ENCODE data around the gene LIPJ. TPM values are rescaled to one million over a fixed set of nuclear protein-coding genes. Genes with fewer than 3 reads are reported as not detected.

The LIPJ gene
- total and polyA plus RNA-seq, 10 of the 15 experiments (the other 5 are each of a cell fraction or from before 2014, with no cell fraction given): 0.03 to 0.23 (median 0.08) TPM; not detected in 5

DNA sequence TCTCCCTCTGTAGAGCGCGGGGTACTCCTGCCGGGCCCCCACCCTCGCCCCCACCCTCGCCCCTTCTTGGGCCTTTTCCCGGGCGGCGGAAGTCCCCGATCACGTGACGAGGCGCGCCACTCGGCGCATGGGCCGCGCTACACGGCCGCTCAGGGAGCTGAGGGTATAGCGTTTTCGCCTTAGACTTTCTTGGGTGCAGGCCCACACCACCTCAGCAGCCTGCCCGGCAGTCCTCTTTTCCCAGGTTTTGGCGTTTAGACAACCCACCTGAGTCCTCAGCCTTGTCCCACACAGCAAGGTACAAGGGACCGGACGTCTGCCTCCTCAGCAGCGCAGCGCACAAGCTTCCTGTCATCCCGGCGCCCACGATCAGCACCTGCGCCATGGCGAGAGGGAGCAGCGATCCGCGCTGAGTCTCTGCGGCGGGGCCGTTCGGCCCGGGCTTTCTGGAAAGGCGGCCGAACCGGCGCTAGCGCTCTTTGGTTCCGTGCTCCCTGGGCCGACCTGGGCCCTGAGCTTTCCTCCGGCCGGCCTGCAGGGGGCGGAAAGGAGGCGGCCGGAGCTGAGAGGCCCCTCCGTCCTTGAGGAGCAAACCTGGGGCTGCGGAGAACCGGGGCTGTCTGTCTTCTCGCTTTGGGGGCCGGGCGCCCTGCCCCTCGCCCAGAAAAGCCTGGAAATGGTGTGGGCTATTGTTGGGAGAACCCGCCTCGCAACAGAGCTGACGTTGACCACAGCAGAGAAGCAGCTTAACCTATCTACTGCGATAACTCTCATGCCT, 3.6 kb upstream of the LIPJ start, which contains the start of gene RNLS (continued):
- TF ChIP-seq SIX5 (IDR thresholded peaks at IDR 0.05; ENCODE audit: low read depth, low read length, severe bottlenecking): no peak
- no peak for TF ChIP-seq RFX5 (IDR thresholded peaks at IDR 0.05; ENCODE audit: low read depth, low read length)
- TF ChIP-seq BACH1 (IDR thresholded peaks at IDR 0.05; ENCODE audit: borderline replicate concordance): no peak
- no peak for TF ChIP-seq HCFC1 (IDR thresholded peaks at IDR 0.05; ENCODE audit: low read length)
- TF ChIP-seq STAT3 (IDR thresholded peaks at IDR 0.05; ENCODE audit: low read depth, low read length): no peak
- no peak for TF ChIP-seq TCF7 (IDR thresholded peaks at IDR 0.05; ENCODE audit: borderline replicate concordance)
- TF ChIP-seq, protein P1, sequence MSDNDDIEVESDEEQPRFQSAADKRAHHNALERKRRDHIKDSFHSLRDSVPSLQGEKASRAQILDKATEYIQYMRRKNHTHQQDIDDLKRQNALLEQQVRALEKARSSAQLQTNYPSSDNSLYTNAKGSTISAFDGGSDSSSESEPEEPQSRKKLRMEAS (IDR thresholded peaks at IDR 0.05; ENCODE audit: low read depth, low read length): peak; percentile 75; the same call in 1 of the 2 replicates
- TF ChIP-seq, protein P2, sequence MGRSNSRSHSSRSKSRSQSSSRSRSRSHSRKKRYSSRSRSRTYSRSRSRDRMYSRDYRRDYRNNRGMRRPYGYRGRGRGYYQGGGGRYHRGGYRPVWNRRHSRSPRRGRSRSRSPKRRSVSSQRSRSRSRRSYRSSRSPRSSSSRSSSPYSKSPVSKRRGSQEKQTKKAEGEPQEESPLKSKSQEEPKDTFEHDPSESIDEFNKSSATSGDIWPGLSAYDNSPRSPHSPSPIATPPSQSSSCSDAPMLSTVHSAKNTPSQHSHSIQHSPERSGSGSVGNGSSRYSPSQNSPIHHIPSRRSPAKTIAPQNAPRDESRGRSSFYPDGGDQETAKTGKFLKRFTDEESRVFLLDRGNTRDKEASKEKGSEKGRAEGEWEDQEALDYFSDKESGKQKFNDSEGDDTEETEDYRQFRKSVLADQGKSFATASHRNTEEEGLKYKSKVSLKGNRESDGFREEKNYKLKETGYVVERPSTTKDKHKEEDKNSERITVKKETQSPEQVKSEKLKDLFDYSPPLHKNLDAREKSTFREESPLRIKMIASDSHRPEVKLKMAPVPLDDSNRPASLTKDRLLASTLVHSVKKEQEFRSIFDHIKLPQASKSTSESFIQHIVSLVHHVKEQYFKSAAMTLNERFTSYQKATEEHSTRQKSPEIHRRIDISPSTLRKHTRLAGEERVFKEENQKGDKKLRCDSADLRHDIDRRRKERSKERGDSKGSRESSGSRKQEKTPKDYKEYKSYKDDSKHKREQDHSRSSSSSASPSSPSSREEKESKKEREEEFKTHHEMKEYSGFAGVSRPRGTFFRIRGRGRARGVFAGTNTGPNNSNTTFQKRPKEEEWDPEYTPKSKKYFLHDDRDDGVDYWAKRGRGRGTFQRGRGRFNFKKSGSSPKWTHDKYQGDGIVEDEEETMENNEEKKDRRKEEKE (IDR thresholded peaks at IDR 0.05): no peak
- TF ChIP-seq, protein P3, sequence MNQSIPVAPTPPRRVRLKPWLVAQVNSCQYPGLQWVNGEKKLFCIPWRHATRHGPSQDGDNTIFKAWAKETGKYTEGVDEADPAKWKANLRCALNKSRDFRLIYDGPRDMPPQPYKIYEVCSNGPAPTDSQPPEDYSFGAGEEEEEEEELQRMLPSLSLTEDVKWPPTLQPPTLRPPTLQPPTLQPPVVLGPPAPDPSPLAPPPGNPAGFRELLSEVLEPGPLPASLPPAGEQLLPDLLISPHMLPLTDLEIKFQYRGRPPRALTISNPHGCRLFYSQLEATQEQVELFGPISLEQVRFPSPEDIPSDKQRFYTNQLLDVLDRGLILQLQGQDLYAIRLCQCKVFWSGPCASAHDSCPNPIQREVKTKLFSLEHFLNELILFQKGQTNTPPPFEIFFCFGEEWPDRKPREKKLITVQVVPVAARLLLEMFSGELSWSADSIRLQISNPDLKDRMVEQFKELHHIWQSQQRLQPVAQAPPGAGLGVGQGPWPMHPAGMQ (IDR thresholded peaks at IDR 0.05; ENCODE audit: borderline replicate concordance): no peak
- TF ChIP-seq SREBF2 (IDR thresholded peaks at IDR 0.05; ENCODE audit: low read length): no peak
- no peak for TF ChIP-seq ETV6 (conservative IDR thresholded peaks at IDR 0.05 in 1 of 2, IDR thresholded peaks at IDR 0.05 in 1 of 2; ENCODE audit: borderline replicate concordance in 1 of 2, low read depth in 1 of 2)
- TF ChIP-seq CREM (IDR thresholded peaks at IDR 0.05; ENCODE audit: low read depth): peak; percentile 19; the same call in 1 of the 2 replicates
- TF ChIP-seq, protein P4, sequence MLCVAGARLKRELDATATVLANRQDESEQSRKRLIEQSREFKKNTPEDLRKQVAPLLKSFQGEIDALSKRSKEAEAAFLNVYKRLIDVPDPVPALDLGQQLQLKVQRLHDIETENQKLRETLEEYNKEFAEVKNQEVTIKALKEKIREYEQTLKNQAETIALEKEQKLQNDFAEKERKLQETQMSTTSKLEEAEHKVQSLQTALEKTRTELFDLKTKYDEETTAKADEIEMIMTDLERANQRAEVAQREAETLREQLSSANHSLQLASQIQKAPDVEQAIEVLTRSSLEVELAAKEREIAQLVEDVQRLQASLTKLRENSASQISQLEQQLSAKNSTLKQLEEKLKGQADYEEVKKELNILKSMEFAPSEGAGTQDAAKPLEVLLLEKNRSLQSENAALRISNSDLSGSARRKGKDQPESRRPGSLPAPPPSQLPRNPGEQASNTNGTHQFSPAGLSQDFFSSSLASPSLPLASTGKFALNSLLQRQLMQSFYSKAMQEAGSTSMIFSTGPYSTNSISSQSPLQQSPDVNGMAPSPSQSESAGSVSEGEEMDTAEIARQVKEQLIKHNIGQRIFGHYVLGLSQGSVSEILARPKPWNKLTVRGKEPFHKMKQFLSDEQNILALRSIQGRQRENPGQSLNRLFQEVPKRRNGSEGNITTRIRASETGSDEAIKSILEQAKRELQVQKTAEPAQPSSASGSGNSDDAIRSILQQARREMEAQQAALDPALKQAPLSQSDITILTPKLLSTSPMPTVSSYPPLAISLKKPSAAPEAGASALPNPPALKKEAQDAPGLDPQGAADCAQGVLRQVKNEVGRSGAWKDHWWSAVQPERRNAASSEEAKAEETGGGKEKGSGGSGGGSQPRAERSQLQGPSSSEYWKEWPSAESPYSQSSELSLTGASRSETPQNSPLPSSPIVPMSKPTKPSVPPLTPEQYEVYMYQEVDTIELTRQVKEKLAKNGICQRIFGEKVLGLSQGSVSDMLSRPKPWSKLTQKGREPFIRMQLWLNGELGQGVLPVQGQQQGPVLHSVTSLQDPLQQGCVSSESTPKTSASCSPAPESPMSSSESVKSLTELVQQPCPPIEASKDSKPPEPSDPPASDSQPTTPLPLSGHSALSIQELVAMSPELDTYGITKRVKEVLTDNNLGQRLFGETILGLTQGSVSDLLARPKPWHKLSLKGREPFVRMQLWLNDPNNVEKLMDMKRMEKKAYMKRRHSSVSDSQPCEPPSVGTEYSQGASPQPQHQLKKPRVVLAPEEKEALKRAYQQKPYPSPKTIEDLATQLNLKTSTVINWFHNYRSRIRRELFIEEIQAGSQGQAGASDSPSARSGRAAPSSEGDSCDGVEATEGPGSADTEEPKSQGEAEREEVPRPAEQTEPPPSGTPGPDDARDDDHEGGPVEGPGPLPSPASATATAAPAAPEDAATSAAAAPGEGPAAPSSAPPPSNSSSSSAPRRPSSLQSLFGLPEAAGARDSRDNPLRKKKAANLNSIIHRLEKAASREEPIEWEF (IDR thresholded peaks at IDR 0.05; ENCODE audit: insufficient replicate concordance, low read depth, low read length): no peak
- TF ChIP-seq, protein P5, sequence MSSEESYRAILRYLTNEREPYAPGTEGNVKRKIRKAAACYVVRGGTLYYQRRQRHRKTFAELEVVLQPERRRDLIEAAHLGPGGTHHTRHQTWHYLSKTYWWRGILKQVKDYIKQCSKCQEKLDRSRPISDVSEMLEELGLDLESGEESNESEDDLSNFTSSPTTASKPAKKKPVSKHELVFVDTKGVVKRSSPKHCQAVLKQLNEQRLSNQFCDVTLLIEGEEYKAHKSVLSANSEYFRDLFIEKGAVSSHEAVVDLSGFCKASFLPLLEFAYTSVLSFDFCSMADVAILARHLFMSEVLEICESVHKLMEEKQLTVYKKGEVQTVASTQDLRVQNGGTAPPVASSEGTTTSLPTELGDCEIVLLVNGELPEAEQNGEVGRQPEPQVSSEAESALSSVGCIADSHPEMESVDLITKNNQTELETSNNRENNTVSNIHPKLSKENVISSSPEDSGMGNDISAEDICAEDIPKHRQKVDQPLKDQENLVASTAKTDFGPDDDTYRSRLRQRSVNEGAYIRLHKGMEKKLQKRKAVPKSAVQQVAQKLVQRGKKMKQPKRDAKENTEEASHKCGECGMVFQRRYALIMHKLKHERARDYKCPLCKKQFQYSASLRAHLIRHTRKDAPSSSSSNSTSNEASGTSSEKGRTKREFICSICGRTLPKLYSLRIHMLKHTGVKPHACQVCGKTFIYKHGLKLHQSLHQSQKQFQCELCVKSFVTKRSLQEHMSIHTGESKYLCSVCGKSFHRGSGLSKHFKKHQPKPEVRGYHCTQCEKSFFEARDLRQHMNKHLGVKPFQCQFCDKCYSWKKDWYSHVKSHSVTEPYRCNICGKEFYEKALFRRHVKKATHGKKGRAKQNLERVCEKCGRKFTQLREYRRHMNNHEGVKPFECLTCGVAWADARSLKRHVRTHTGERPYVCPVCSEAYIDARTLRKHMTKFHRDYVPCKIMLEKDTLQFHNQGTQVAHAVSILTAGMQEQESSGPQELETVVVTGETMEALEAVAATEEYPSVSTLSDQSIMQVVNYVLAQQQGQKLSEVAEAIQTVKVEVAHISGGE (CRISPR knock-in tag; IDR thresholded peaks at IDR 0.05): no peak
- peak; percentile 55; the same call in 1 of the 2 replicates for TF ChIP-seq TAF1 (IDR thresholded peaks at IDR 0.05; ENCODE audit: borderline replicate concordance, low read depth, low read length)
- TF ChIP-seq YY1 (IDR thresholded peaks at IDR 0.05; ENCODE audit: low read depth, low read length): peak; percentile 43; the same call in 1 of the 2 replicates
